ENCODE data around the gene UGT1A3.

UGT1A3 gene

DNA sequence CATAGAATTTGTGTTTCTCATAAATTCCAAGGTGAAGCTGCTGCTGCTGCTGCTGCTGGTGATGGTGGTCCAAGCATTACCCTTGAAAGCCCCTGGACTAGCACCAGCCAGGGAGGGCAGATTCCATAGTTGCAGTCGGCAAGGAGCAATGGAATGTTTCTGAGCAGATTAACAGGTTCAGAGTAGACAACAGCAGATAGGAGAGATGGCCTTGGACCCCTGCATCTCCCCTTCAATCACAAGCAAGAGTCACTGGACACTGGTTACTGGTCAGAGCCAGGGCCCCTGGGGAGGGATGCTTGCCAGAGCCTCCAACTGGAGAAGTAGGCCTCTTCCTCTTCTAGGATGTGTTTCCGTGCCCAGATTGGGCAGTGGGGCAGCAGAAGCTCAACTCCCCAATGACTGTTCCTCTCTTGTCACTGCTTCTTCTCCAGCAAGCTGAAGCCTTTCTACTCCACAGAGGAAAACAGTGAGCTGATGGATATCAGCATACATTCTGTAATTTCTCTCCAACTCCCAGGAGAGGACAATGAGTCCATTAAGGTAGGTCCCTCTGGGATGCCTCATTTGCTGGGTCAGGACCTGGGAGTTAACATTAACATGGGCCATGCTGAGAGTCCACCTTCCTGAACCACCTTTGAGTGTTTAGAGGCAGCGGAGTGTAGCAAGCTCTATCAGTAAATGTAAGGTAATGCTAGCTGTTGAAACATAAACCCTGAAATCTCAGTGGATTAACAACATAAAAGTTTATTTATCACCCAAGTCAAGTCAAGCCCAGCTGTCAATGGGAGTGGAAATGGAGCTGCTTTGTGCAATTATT is 84.6 kb downstream of the UGT1A3 start:
- no peak overlapping the region for H3K27ac ChIP-seq
- no peak for TF ChIP-seq ZFX (IDR thresholded peaks at IDR 0.05; ENCODE audit: borderline replicate concordance)
- TF ChIP-seq, protein P1, sequence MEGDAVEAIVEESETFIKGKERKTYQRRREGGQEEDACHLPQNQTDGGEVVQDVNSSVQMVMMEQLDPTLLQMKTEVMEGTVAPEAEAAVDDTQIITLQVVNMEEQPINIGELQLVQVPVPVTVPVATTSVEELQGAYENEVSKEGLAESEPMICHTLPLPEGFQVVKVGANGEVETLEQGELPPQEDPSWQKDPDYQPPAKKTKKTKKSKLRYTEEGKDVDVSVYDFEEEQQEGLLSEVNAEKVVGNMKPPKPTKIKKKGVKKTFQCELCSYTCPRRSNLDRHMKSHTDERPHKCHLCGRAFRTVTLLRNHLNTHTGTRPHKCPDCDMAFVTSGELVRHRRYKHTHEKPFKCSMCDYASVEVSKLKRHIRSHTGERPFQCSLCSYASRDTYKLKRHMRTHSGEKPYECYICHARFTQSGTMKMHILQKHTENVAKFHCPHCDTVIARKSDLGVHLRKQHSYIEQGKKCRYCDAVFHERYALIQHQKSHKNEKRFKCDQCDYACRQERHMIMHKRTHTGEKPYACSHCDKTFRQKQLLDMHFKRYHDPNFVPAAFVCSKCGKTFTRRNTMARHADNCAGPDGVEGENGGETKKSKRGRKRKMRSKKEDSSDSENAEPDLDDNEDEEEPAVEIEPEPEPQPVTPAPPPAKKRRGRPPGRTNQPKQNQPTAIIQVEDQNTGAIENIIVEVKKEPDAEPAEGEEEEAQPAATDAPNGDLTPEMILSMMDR (IDR thresholded peaks at IDR 0.05): no peak

DNA sequence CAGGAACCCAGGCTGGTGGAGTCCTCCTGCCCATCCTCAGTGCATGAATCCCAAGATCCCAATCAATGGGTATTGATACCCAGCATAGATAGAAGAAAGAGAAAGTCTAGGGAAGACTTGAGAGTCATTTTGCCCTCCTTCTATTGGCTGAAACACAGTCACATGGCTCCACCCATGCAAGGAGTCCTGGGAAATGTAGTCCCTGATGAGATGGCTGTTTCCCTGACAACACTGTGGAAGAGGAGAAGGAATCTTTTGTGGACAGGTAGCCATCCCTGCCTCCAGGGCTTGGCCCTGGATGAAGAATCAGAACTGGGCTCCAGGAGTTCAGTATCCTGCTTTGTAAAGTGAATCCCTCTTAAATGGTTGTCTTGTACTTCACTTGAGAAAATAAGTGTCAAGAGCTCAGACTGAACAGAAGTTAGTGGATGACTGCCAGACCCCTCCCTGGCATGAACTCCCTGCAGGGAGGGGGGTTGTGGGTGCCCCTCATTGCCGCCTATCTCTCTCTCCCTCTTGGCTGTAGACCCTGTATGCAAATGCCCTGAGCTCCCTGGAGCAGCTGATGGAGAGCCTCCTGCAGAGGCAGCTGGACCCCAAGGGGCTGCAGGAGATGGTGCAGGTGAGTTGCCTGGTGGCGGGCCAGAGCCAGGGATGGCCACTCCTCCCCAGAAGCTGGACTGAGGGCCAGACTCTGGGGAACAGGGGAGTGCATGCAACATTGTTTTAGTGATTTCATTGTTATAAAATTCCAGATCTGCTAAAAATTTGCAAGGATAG is 85.4 kb downstream of the UGT1A3 start:
- TF ChIP-seq, protein P1 (IDR thresholded peaks at IDR 0.05): no peak
- no peak for TF ChIP-seq ZFX (IDR thresholded peaks at IDR 0.05; ENCODE audit: borderline replicate concordance)
- H3K27ac ChIP-seq: no peak overlapping the region

DNA sequence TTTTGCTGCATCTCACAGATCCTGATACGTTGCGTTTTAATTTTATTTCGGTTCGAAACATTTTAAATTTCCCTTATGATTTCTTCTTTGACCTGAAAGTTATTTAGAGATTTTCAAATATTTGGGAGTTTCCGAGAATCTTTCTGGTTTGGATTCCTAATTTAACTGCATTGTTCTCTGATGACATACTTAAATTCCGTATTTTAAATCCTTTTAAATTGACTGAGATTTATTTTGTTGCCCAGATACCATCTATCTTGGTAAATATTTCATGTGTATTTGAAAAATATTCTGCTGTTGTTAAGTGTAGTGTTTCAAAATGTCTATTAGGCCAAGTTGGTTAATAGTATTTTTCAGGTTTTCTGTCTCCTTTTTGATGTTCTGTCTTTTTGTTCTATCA is 87.0 kb downstream of the UGT1A3 start:
- no peak for TF ChIP-seq ZFX (IDR thresholded peaks at IDR 0.05; ENCODE audit: borderline replicate concordance)
- TF ChIP-seq, protein P1 (IDR thresholded peaks at IDR 0.05): no peak
- H3K27ac ChIP-seq: no peak overlapping the region

DNA sequence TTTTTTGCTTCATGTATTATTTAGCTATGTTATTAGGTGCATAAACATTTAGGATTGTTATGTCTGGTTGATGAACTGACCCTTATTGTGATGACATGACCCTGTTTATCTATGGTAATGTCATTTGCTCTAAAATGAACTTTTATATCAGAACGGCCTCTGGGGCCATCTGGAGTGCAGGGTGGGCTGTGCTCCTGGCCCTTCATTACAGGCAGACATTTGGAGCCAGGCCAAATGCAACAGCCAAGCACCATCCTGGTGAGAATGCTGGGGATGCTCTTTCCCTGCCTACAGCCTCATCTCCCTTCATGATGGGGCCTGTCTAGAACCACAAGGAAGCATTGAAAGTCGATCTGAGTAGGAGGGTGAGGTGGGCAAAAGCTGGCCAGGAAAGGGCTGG is 87.5 kb downstream of the UGT1A3 start:
- TF ChIP-seq, protein P1 (IDR thresholded peaks at IDR 0.05): no peak
- no peak for TF ChIP-seq ZFX (IDR thresholded peaks at IDR 0.05; ENCODE audit: borderline replicate concordance)
- H3K27ac ChIP-seq: no peak overlapping the region

DNA sequence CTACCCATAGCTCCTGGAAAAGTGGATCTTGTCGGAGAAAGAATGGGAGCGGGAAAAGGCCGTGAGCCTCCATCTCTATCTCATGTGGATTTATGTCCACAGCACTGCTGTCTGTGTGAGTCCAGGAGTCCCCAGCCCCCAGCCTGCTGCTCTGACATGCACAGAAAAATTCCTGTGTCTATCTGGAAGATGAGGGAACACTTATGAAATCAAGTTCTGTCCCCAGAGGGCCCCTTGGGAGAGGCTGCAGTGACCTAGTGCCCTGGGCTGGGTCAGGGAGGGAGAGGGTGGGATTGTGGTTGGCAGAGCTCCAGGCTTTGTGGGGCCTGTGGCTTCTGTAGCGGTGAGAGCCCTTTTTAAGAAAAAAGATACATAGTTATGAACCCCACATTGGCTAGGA is 87.9 kb downstream of the UGT1A3 start:
- H3K27ac ChIP-seq: no peak overlapping the region
- no peak for TF ChIP-seq ZFX (IDR thresholded peaks at IDR 0.05; ENCODE audit: borderline replicate concordance)
- TF ChIP-seq, protein P1 (IDR thresholded peaks at IDR 0.05): no peak

DNA sequence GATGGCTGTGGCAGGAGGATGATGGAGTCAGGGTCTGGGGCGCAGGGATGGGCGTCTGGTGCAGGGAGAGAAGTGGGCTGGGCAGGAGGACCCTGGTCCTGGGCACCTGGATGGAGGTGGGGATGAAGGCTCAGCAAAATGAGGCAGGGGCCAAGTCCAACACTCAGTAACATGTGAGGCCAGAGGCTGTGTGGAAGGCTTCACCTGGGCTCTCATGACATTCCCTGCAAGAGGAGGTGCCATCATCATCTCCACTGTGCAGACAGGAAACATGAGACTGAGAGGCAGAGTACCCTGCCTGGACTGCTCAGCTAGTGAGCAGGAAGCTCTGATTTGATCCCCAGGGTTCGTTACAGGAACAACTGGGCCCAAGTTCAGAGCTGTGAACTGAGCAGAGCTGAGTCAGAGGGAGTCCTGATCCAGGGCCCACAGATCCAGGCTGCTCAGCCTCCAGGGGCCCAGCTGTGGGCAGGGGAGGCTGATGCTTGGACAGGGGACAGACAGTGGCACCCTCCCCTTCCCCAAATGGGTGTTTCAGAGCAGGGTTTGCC is 88.6 kb downstream of the UGT1A3 start:
- no peak for TF ChIP-seq ZFX (IDR thresholded peaks at IDR 0.05; ENCODE audit: borderline replicate concordance)
- TF ChIP-seq, protein P1 (IDR thresholded peaks at IDR 0.05): no peak
- H3K27ac ChIP-seq: no peak overlapping the region
